ENCODE data around the gene NDUFA7.
"Not testable (repeated sequence)": the region's sequence is repeated elsewhere in the genome, so short reads cannot be mapped to it uniquely, and the experiment has no call there.

GRCh38 chr19:8349629-8350372 lies 28.6 kb upstream of the NDUFA7 start:
- not testable (repeated sequence) for TF ChIP-seq CTCF, POLR2A, POLR2AphosphoS5 (IDR thresholded peaks at IDR 0.05)
